ENCODE results near the gene PPFIBP2. TPM values are rescaled to one million over a fixed set of nuclear protein-coding genes. Genes with fewer than 3 reads are reported as not detected.
A peak's percentile ranks its signal among the peaks of the same experiment; 100 is the strongest.

Gene PPFIBP2
- total and polyA plus RNA-seq, 9 donors: 40.9 to 72.5 (median 52.1) TPM

GRCh38 chr11:7668464-7668863 is 154.7 kb downstream of the PPFIBP2 start:
- peaks cover 35% of the 10 kb centered on the region for H3K36me3 ChIP-seq (ENCODE audit: control insufficient read depth, insufficient read depth, low read length)
- peaks cover 13% of the 10 kb centered on the region for H3K27me3 ChIP-seq (ENCODE audit: control insufficient read depth, insufficient read depth, low read length)
- H3K4me3 ChIP-seq (ENCODE audit: low read length): no peak overlapping the region
- H3K27ac ChIP-seq (ENCODE audit: low read length): no peak overlapping the region
- 50% methylated on average over 3 of the region's 7 CpGs for WGBS (ENCODE audit: insufficient coverage)
- no peak for DNase-seq
- H3K9me3 ChIP-seq (replicated peaks; ENCODE audit: control insufficient read depth, low read depth, low read length): no peaks in the 10 kb centered on the region
- H3K4me1 ChIP-seq (ENCODE audit: control insufficient read depth, insufficient read depth, low read length): peaks cover 17% of the 10 kb centered on the region

DNA sequence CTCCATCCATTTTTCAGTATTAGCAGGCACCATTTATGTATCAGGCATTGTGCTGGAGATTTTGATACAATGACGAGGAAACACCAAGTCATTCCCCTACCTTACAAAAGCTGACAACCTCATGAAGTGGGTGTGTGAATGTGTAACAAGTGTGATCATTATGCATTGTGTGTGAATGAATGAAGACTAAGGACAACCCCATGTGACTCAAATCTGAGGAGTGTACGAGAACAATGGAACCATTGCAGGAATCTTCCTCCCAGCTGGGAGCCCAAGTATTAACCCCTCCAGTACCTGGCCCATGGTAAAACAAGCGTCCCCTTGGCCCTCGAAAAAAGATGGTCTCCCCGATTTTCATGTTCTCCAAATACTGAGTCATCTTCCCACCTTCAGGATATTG is 155.1 kb downstream of the PPFIBP2 start:
- no peak overlapping the region for H3K4me3 ChIP-seq (ENCODE audit: low read length)
- H3K36me3 ChIP-seq (ENCODE audit: control insufficient read depth, insufficient read depth, low read length): peaks cover 35% of the 10 kb centered on the region
- H3K9me3 ChIP-seq (replicated peaks; ENCODE audit: control insufficient read depth, low read depth, low read length): no peaks in the 10 kb centered on the region
- H3K27ac ChIP-seq (ENCODE audit: low read length): no peak overlapping the region
- WGBS (ENCODE audit: insufficient coverage): no CpG with 5 or more reads among the region's 5 CpGs
- peaks cover 18% of the 10 kb centered on the region for H3K4me1 ChIP-seq (ENCODE audit: control insufficient read depth, insufficient read depth, low read length)
- peaks cover 16% of the 10 kb centered on the region for H3K27me3 ChIP-seq (ENCODE audit: control insufficient read depth, insufficient read depth, low read length)
- no peak for DNase-seq

DNA sequence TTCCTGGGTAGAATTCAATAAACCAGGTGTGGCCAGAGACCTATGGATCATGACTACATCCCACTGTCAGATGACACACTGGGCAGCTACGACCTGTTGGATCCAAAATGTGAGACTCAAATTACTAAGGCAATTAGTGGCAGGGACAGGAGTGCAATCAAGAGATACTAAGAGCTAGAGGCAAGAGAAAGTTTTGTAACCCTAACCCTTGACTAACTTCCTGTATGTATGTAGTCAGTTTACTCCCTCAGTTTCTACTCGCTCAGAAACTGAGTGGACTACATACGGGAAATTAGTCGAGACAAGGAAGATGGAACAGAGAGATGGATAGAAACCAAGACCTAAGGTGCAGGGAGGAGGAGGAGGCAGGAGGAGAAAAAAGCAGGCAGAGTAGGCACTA is 156.8 kb downstream of the PPFIBP2 start:
- Histone ChIP-seq H3K4me3 (ENCODE audit: low read length) (no peak overlapping the region), H3K9me3 (replicated peaks; ENCODE audit: control insufficient read depth, low read depth, low read length) (no peaks in the 10 kb centered on the region), H3K27me3 (ENCODE audit: control insufficient read depth, insufficient read depth, low read length) (peaks cover 25% of the 10 kb centered on the region), H3K4me1 (ENCODE audit: control insufficient read depth, insufficient read depth, low read length) (peaks cover 20% of the 10 kb centered on the region), H3K27ac (ENCODE audit: low read length) (no peak overlapping the region), H3K36me3 (ENCODE audit: control insufficient read depth, insufficient read depth, low read length) (peaks cover 25% of the 10 kb centered on the region)
- 43% methylated on average over 2 of the region's 4 CpGs for WGBS (ENCODE audit: insufficient coverage)
- DNase-seq: no peak

GRCh38 chr11:7671347-7672215 is 157.8 kb downstream of the PPFIBP2 start:
- no peak for DNase-seq
- H3K36me3 ChIP-seq (ENCODE audit: control insufficient read depth, insufficient read depth, low read length): peaks cover 20% of the 10 kb centered on the region
- WGBS (ENCODE audit: insufficient coverage): 76% methylated on average over 8 of the region's 10 CpGs
- no peak overlapping the region for H3K4me3 ChIP-seq (ENCODE audit: low read length)
- no peaks in the 10 kb centered on the region for H3K9me3 ChIP-seq (replicated peaks; ENCODE audit: control insufficient read depth, low read depth, low read length)
- peaks cover 19% of the 10 kb centered on the region for H3K4me1 ChIP-seq (ENCODE audit: control insufficient read depth, insufficient read depth, low read length)
- no peak overlapping the region for H3K27ac ChIP-seq (ENCODE audit: low read length)
- peaks cover 26% of the 10 kb centered on the region for H3K27me3 ChIP-seq (ENCODE audit: control insufficient read depth, insufficient read depth, low read length)

DNA sequence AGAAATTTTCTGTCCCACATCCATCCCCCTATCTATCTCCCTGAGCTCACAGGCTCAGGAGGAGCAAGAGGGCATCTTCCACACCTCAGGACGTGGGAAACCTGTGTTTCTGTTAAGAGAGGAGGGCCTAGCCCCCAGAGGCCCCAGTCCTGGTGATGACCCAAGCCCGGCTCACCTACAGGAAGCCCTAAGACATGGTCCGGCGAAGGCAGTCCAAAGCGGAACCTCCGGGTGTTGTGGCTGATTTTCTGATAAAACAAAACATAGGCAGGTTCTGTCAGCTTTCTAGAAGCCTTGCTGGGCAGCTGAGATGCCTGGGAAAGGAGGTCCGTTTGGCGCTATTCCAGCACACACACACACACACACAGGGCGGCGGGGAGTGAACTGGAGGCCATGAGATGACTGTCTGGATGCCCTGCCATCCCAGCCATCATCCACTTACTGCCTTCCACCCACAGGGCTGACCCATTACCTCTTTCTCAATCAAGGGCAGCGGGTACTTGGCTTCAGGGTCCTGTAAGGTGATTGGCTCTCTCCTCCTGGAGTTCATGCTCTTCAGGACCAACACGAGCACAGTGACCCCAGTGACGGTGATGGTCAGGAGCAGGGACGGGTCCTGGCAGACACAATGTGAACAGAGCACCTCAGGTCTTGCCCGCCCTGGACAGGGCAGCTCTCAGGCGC is 158.6 kb downstream of the PPFIBP2 start:
- no peak for DNase-seq
- no peaks in the 10 kb centered on the region for H3K9me3 ChIP-seq (replicated peaks; ENCODE audit: control insufficient read depth, low read depth, low read length)
- H3K4me1 ChIP-seq (ENCODE audit: control insufficient read depth, insufficient read depth, low read length): peaks cover 19% of the 10 kb centered on the region
- H3K4me3 ChIP-seq (ENCODE audit: low read length): no peak overlapping the region
- no peak overlapping the region for H3K27ac ChIP-seq (ENCODE audit: low read length)
- 76% methylated on average over 6 of the region's 16 CpGs for WGBS (ENCODE audit: insufficient coverage)
- H3K36me3 ChIP-seq (ENCODE audit: control insufficient read depth, insufficient read depth, low read length): peaks cover 15% of the 10 kb centered on the region
- peaks cover 26% of the 10 kb centered on the region for H3K27me3 ChIP-seq (ENCODE audit: control insufficient read depth, insufficient read depth, low read length)

DNA sequence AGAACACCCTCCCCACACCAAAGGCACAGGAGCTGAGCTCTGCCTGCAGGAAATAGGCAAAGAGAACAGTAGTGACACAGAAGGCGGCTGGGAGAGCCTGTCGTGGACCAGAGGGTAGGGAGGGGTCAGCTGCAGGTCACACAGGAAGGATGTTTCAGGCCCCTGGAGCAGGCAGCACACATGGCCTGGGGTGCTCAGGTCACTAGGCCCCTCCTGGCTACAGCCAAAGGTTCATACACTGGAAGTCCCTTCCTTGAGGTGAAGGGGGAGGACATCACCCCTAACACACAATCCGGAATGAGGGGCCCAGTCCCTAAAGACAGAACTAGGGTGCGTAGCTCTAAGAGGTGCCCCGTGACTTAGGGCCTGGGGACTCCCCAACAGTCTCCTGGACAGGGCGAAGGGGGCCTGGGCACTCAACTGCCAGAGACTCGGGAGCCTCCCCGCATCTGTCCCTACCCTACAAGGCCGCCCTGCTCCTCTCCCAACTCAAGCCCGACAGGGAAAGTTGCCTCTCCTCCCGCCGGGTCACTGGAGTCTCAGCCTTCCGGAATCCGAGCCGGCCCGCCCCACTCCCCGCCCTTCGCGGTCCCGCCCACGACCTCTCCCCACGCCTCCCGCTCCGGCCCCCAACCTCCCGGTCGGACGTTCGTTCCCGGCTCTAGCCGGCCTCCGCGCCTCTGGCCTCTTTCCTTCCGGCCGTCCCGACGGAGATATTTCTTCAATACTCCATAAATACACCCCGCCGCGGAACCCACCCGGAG is 159.3 kb downstream of the PPFIBP2 start, which contains the start of gene CYB5R2:
Gene CYB5R2 (minus strand): TSS at position 541 of the 764 bp plus-strand sequence. CDS start 675 bp downstream, outside the sequence.
- 4% methylated on average over 37 of the region's 40 CpGs for WGBS (ENCODE audit: insufficient coverage)
- Histone ChIP-seq H3K9me3 (replicated peaks; ENCODE audit: control insufficient read depth, low read depth, low read length) (no peaks in the 10 kb centered on the region), H3K27me3 (ENCODE audit: control insufficient read depth, insufficient read depth, low read length) (peaks cover 26% of the 10 kb centered on the region), H3K36me3 (ENCODE audit: control insufficient read depth, insufficient read depth, low read length) (peaks cover 8% of the 10 kb centered on the region), H3K27ac (ENCODE audit: low read length) (peak within 1 kb of the TSS; percentile 67), H3K4me3 (ENCODE audit: low read length) (peak within 1 kb of the TSS; percentile 47), H3K4me1 (ENCODE audit: control insufficient read depth, insufficient read depth, low read length) (peaks cover 19% of the 10 kb centered on the region)
- peak; percentile 88 for DNase-seq

GRCh38 chr11:7673724-7674434 is 160.1 kb downstream of the PPFIBP2 start:
- peak; percentile 66 for DNase-seq
- H3K27me3 ChIP-seq (ENCODE audit: control insufficient read depth, insufficient read depth, low read length): peaks cover 26% of the 10 kb centered on the region
- peaks cover 16% of the 10 kb centered on the region for H3K4me1 ChIP-seq (ENCODE audit: control insufficient read depth, insufficient read depth, low read length)
- WGBS (ENCODE audit: insufficient coverage): 1% methylated on average over 65 of the region's 72 CpGs
- peaks cover 4% of the 10 kb centered on the region for H3K36me3 ChIP-seq (ENCODE audit: control insufficient read depth, insufficient read depth, low read length)
- peak overlapping the region; percentile 47 for H3K4me3 ChIP-seq (ENCODE audit: low read length)
- H3K27ac ChIP-seq (ENCODE audit: low read length): peak overlapping the region; percentile 67
- no peaks in the 10 kb centered on the region for H3K9me3 ChIP-seq (replicated peaks; ENCODE audit: control insufficient read depth, low read depth, low read length)

DNA sequence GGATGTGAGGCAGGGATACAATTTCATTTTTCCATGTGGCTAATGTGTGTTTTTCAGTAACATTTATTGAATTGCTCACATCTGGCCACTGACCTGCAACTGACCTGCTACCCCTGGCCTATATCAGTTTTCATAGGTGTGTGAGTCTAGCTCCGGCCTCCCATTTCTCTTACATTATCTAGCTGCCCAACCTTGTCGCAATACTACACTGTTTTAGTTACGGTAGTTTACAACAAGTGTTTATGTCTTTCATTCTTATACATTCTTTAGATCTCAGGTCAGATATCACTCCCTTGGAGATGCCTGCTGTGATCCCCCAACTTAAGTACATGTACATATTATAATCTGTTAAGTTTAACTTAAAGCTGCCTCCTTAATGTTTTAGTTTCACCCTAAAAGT is 161.8 kb downstream of the PPFIBP2 start:
- DNase-seq: no peak
- H3K36me3 ChIP-seq (ENCODE audit: control insufficient read depth, insufficient read depth, low read length): no peaks in the 10 kb centered on the region
- no peak overlapping the region for H3K4me3 ChIP-seq (ENCODE audit: low read length)
- H3K27ac ChIP-seq (ENCODE audit: low read length): no peak overlapping the region
- peaks cover 28% of the 10 kb centered on the region for H3K27me3 ChIP-seq (ENCODE audit: control insufficient read depth, insufficient read depth, low read length)
- H3K9me3 ChIP-seq (replicated peaks; ENCODE audit: control insufficient read depth, low read depth, low read length): no peaks in the 10 kb centered on the region
- WGBS (ENCODE audit: insufficient coverage): no CpG with 5 or more reads among the region's 3 CpGs
- peaks cover 16% of the 10 kb centered on the region for H3K4me1 ChIP-seq (ENCODE audit: control insufficient read depth, insufficient read depth, low read length)

GRCh38 chr11:7677071-7677470 is 163.3 kb downstream of the PPFIBP2 start:
- Histone ChIP-seq H3K36me3 (ENCODE audit: control insufficient read depth, insufficient read depth, low read length) (no peaks in the 10 kb centered on the region), H3K4me3 (ENCODE audit: low read length) (no peak overlapping the region), H3K9me3 (replicated peaks; ENCODE audit: control insufficient read depth, low read depth, low read length) (no peaks in the 10 kb centered on the region), H3K27me3 (ENCODE audit: control insufficient read depth, insufficient read depth, low read length) (peaks cover 28% of the 10 kb centered on the region), H3K27ac (ENCODE audit: low read length) (no peak overlapping the region), H3K4me1 (ENCODE audit: control insufficient read depth, insufficient read depth, low read length) (peaks cover 16% of the 10 kb centered on the region)
- no CpG with 5 or more reads among the region's 5 CpGs for WGBS (ENCODE audit: insufficient coverage)
- DNase-seq: no peak
